ENCODE results near the gene PRIM2. TPM values are rescaled to one million over a fixed set of nuclear protein-coding genes. Genes with fewer than 3 reads are reported as not detected.
"Not testable (repeated sequence)": the region's sequence is repeated elsewhere in the genome, so short reads cannot be mapped to it uniquely, and the experiment has no call there.

PRIM2 gene
- total RNA-seq, 2 donors from 2014 or later: 7.3 to 11.4 TPM

- not testable (repeated sequence) for H3K27ac ChIP-seq; H3K27me3 ChIP-seq (replicated peaks; ENCODE audit: insufficient read depth); H3K9me3 ChIP-seq; ATAC-seq (ENCODE audit: insufficient number of reproducible peaks, low FRiP score, low read depth); DNase-seq (ENCODE audit: low spot score); H3K4me3 ChIP-seq; H3K36me3 ChIP-seq; H3K4me1 ChIP-seq (ENCODE audit: control insufficient read depth in 1 of 2, low read depth in 2 of 2)
These were observed 143.6 kb downstream of the PRIM2 start for GRCh38 chr6:57461022-57461421.

- H3K4me3 ChIP-seq; H3K27ac ChIP-seq; H3K9me3 ChIP-seq; H3K27me3 ChIP-seq (replicated peaks; ENCODE audit: insufficient read depth); ATAC-seq (ENCODE audit: insufficient number of reproducible peaks, low FRiP score, low read depth); H3K36me3 ChIP-seq; DNase-seq (ENCODE audit: low spot score); H3K4me1 ChIP-seq (ENCODE audit: control insufficient read depth in 1 of 2, low read depth in 2 of 2): not testable (repeated sequence)
These were observed 146.4 kb downstream of the PRIM2 start for GRCh38 chr6:57463809-57464208.

GRCh38 chr6:57465968-57466367 lies 148.5 kb downstream of the PRIM2 start:
- DNase-seq (ENCODE audit: low spot score); H3K27me3 ChIP-seq (replicated peaks; ENCODE audit: insufficient read depth); ATAC-seq (ENCODE audit: insufficient number of reproducible peaks, low FRiP score, low read depth); H3K4me3 ChIP-seq; H3K36me3 ChIP-seq; H3K4me1 ChIP-seq (ENCODE audit: control insufficient read depth in 1 of 2, low read depth in 2 of 2); H3K9me3 ChIP-seq; H3K27ac ChIP-seq: not testable (repeated sequence)

- ATAC-seq (ENCODE audit: insufficient number of reproducible peaks, low FRiP score, low read depth) (no peak), DNase-seq (ENCODE audit: low spot score) (no peak)
- Histone ChIP-seq H3K9me3 (no peaks in the 10 kb centered on the region), H3K27ac (no peak overlapping the region), H3K36me3 (no peaks in the 10 kb centered on the region), H3K4me1 (ENCODE audit: control insufficient read depth in 1 of 2, low read depth in 2 of 2) (peaks cover 6 to 7% of the 10 kb centered on the region in 2 donors), H3K27me3 (replicated peaks; ENCODE audit: insufficient read depth) (no peaks in the 10 kb centered on the region), H3K4me3 (no peak overlapping the region)
- no peak for TF ChIP-seq CTCF (IDR thresholded peaks at IDR 0.05)
These were observed 151.6 kb downstream of the PRIM2 start for GRCh38 chr6:57469072-57469471.

- not testable (repeated sequence) for ATAC-seq (ENCODE audit: insufficient number of reproducible peaks, low FRiP score, low read depth)
These were observed 152.7 kb downstream of the PRIM2 start for GRCh38 chr6:57470148-57470547.

GRCh38 chr6:57471314-57471864 lies 154.0 kb downstream of the PRIM2 start:
- H3K9me3 ChIP-seq; H3K4me1 ChIP-seq (ENCODE audit: control insufficient read depth in 1 of 2, low read depth in 2 of 2); DNase-seq (ENCODE audit: low spot score); H3K27me3 ChIP-seq (replicated peaks; ENCODE audit: insufficient read depth); H3K4me3 ChIP-seq; H3K27ac ChIP-seq; H3K36me3 ChIP-seq; ATAC-seq (ENCODE audit: insufficient number of reproducible peaks, low FRiP score, low read depth): not testable (repeated sequence)

More at GRCh38 chr6:57470148-57470547, 152.7 kb downstream of the PRIM2 start:
- H3K4me1 ChIP-seq (ENCODE audit: control insufficient read depth in 1 of 2, low read depth in 2 of 2); H3K36me3 ChIP-seq; H3K9me3 ChIP-seq; H3K27ac ChIP-seq; DNase-seq (ENCODE audit: low spot score); H3K27me3 ChIP-seq (replicated peaks; ENCODE audit: insufficient read depth); H3K4me3 ChIP-seq: not testable (repeated sequence)

GRCh38 chr6:57472861-57473362 lies 155.5 kb downstream of the PRIM2 start:
- not testable (repeated sequence) for DNase-seq (ENCODE audit: low spot score); H3K4me1 ChIP-seq (ENCODE audit: control insufficient read depth in 1 of 2, low read depth in 2 of 2); H3K4me3 ChIP-seq; ATAC-seq (ENCODE audit: insufficient number of reproducible peaks, low FRiP score, low read depth); H3K36me3 ChIP-seq; H3K27me3 ChIP-seq (replicated peaks; ENCODE audit: insufficient read depth); H3K27ac ChIP-seq; H3K9me3 ChIP-seq

- H3K4me3 ChIP-seq; H3K9me3 ChIP-seq; H3K27ac ChIP-seq; DNase-seq (ENCODE audit: low spot score); H3K36me3 ChIP-seq; ATAC-seq (ENCODE audit: insufficient number of reproducible peaks, low FRiP score, low read depth); H3K4me1 ChIP-seq (ENCODE audit: control insufficient read depth in 1 of 2, low read depth in 2 of 2); H3K27me3 ChIP-seq (replicated peaks; ENCODE audit: insufficient read depth): not testable (repeated sequence)
These were observed 157.5 kb downstream of the PRIM2 start for GRCh38 chr6:57474862-57475475.

- DNase-seq (ENCODE audit: low spot score); H3K27me3 ChIP-seq (replicated peaks; ENCODE audit: insufficient read depth); H3K4me3 ChIP-seq; H3K27ac ChIP-seq; H3K9me3 ChIP-seq; ATAC-seq (ENCODE audit: insufficient number of reproducible peaks, low FRiP score, low read depth); H3K4me1 ChIP-seq (ENCODE audit: control insufficient read depth in 1 of 2, low read depth in 2 of 2); H3K36me3 ChIP-seq: not testable (repeated sequence)
These were observed 158.2 kb downstream of the PRIM2 start for GRCh38 chr6:57475656-57476055.

- DNase-seq (ENCODE audit: low spot score); ATAC-seq (ENCODE audit: insufficient number of reproducible peaks, low FRiP score, low read depth); H3K9me3 ChIP-seq; H3K4me1 ChIP-seq (ENCODE audit: control insufficient read depth in 1 of 2, low read depth in 2 of 2); H3K27ac ChIP-seq; H3K4me3 ChIP-seq; H3K27me3 ChIP-seq (replicated peaks; ENCODE audit: insufficient read depth); H3K36me3 ChIP-seq: not testable (repeated sequence)
These were observed 162.8 kb downstream of the PRIM2 start for GRCh38 chr6:57480194-57480593.

GRCh38 chr6:57481121-57481520 lies 163.7 kb downstream of the PRIM2 start:
- ATAC-seq (ENCODE audit: insufficient number of reproducible peaks, low FRiP score, low read depth); H3K27me3 ChIP-seq (replicated peaks; ENCODE audit: insufficient read depth); H3K4me1 ChIP-seq (ENCODE audit: control insufficient read depth in 1 of 2, low read depth in 2 of 2); H3K36me3 ChIP-seq; H3K27ac ChIP-seq; H3K9me3 ChIP-seq; H3K4me3 ChIP-seq; DNase-seq (ENCODE audit: low spot score): not testable (repeated sequence)

GRCh38 chr6:57482471-57482870 lies 165.0 kb downstream of the PRIM2 start:
- not testable (repeated sequence) for H3K36me3 ChIP-seq; H3K4me3 ChIP-seq; H3K27me3 ChIP-seq (replicated peaks; ENCODE audit: insufficient read depth); H3K9me3 ChIP-seq; DNase-seq (ENCODE audit: low spot score); H3K4me1 ChIP-seq (ENCODE audit: control insufficient read depth in 1 of 2, low read depth in 2 of 2); ATAC-seq (ENCODE audit: insufficient number of reproducible peaks, low FRiP score, low read depth); H3K27ac ChIP-seq
